ENCODE results near the gene NUFIP1. TPM values are rescaled to one million over a fixed set of nuclear protein-coding genes. Genes with fewer than 3 reads are reported as not detected.
"Not testable (repeated sequence)": the region's sequence is repeated elsewhere in the genome, so short reads cannot be mapped to it uniquely, and the experiment has no call there.

Gene NUFIP1
- total RNA-seq, 1 donor from 2014 or later: 3.1 TPM

- Histone ChIP-seq H3K27me3 (ENCODE audit: low read depth) (no peaks in the 10 kb centered on the region), H3K4me3 (no peak overlapping the region), H3K27ac (replicated peaks) (peak overlapping the region; percentile 54), H3K9me3 (replicated peaks) (no peaks in the 10 kb centered on the region), H3K36me3 (no peaks in the 10 kb centered on the region), H3K4me1 (peaks cover 37% of the 10 kb centered on the region)
- TF ChIP-seq CTCF (IDR thresholded peaks at IDR 0.05; ENCODE audit: borderline replicate concordance): no peak
- no peak for DNase-seq
- intact Hi-C loops (cut with micrococcal nuclease): no loop called here
Measured at GRCh38 chr13:44902738-44903137, 86.5 kb downstream of the NUFIP1 start.

- peaks cover 19% of the 10 kb centered on the region for H3K4me1 ChIP-seq
- H3K4me3 ChIP-seq: no peak overlapping the region
- H3K27me3 ChIP-seq (ENCODE audit: low read depth): no peaks in the 10 kb centered on the region
- no peak for DNase-seq
- intact Hi-C loops (cut with micrococcal nuclease): no loop called here
- H3K27ac ChIP-seq (replicated peaks): no peak overlapping the region
- H3K36me3 ChIP-seq: no peaks in the 10 kb centered on the region
- no peaks in the 10 kb centered on the region for H3K9me3 ChIP-seq (replicated peaks)
- no peak for TF ChIP-seq CTCF (IDR thresholded peaks at IDR 0.05; ENCODE audit: borderline replicate concordance)
Measured at GRCh38 chr13:44899967-44900366, 89.3 kb downstream of the NUFIP1 start.

GRCh38 chr13:44898308-44898707, 91.0 kb downstream of the NUFIP1 start:
- H3K4me1 ChIP-seq; H3K4me3 ChIP-seq; H3K36me3 ChIP-seq; H3K27me3 ChIP-seq (ENCODE audit: low read depth); H3K27ac ChIP-seq (replicated peaks); DNase-seq; intact Hi-C loops (cut with micrococcal nuclease); H3K9me3 ChIP-seq (replicated peaks): not testable (repeated sequence)

- no peaks in the 10 kb centered on the region for H3K27me3 ChIP-seq (ENCODE audit: low read depth)
- no peak for TF ChIP-seq CTCF (IDR thresholded peaks at IDR 0.05; ENCODE audit: borderline replicate concordance)
- intact Hi-C loops (cut with micrococcal nuclease): no loop called here
- H3K4me3 ChIP-seq: no peak overlapping the region
- H3K9me3 ChIP-seq (replicated peaks): no peaks in the 10 kb centered on the region
- no peak for DNase-seq
- H3K27ac ChIP-seq (replicated peaks): no peak overlapping the region
- no peaks in the 10 kb centered on the region for H3K36me3 ChIP-seq
- H3K4me1 ChIP-seq: peaks cover 8% of the 10 kb centered on the region
Measured at GRCh38 chr13:44895953-44896335, 93.3 kb downstream of the NUFIP1 start.

- no peak for TF ChIP-seq CTCF (IDR thresholded peaks at IDR 0.05; ENCODE audit: borderline replicate concordance)
- Histone ChIP-seq H3K27ac (replicated peaks) (no peak overlapping the region), H3K4me1 (peaks cover 8% of the 10 kb centered on the region)
Measured at GRCh38 chr13:44895264-44895952, 93.9 kb downstream of the NUFIP1 start.

GRCh38 chr13:44894001-44894770, 95.1 kb downstream of the NUFIP1 start:
- Histone ChIP-seq H3K9me3 (replicated peaks) (no peaks in the 10 kb centered on the region), H3K36me3 (no peaks in the 10 kb centered on the region), H3K27ac (replicated peaks) (peak overlapping the region; percentile 16), H3K27me3 (ENCODE audit: low read depth) (no peaks in the 10 kb centered on the region), H3K4me1 (peaks cover 8% of the 10 kb centered on the region), H3K4me3 (no peak overlapping the region)
- TF ChIP-seq CTCF (IDR thresholded peaks at IDR 0.05; ENCODE audit: borderline replicate concordance): no peak
- no peak for DNase-seq
- intact Hi-C loops (cut with micrococcal nuclease): no loop called here

More at GRCh38 chr13:44895264-44895952, 93.9 kb downstream of the NUFIP1 start:
- no peaks in the 10 kb centered on the region for H3K9me3 ChIP-seq (replicated peaks)
- no peak overlapping the region for H3K4me3 ChIP-seq
- no peaks in the 10 kb centered on the region for H3K36me3 ChIP-seq
- intact Hi-C loops (cut with micrococcal nuclease): no loop called here
- no peaks in the 10 kb centered on the region for H3K27me3 ChIP-seq (ENCODE audit: low read depth)
- no peak for DNase-seq
